Caki2 (cell line): Measurements from ENCODE around the gene TPM2. TPM values are rescaled to one million over a fixed set of nuclear protein-coding genes. Genes with fewer than 3 reads are reported as not detected.
"Not testable (repeated sequence)": the region's sequence is repeated elsewhere in the genome, so short reads cannot be mapped to it uniquely, and the experiment has no call there.

Source experiments
- DNase-seq: peaks from one replicate; pipeline ENCODE4 v3.0.0-alpha.2; 2015; ENCODE audit warnings: low read depth
- in situ Hi-C: cut with HindIII; loops from 2 replicates; pipeline ENCODE4 v1.10.0; 2016; ENCODE audit warnings: low sequenced_read_pairs, low pct_unique_long_range_greater_than_20kb, mixed read lengths
- total RNA-seq: library from RNA; depleted of rRNA; stranded (reverse); fragments of >200 nt; shearing (Covaris generic); gene quantifications from 2 replicates; pipeline ENCODE4 v1.2.3, GENCODE V29; 2014; ENCODE audit warnings: low replicate concordance; rRNA removed

The TPM2 gene
- total RNA-seq, 1 experiment from 2014 or later, result 2.4 TPM

DNA sequence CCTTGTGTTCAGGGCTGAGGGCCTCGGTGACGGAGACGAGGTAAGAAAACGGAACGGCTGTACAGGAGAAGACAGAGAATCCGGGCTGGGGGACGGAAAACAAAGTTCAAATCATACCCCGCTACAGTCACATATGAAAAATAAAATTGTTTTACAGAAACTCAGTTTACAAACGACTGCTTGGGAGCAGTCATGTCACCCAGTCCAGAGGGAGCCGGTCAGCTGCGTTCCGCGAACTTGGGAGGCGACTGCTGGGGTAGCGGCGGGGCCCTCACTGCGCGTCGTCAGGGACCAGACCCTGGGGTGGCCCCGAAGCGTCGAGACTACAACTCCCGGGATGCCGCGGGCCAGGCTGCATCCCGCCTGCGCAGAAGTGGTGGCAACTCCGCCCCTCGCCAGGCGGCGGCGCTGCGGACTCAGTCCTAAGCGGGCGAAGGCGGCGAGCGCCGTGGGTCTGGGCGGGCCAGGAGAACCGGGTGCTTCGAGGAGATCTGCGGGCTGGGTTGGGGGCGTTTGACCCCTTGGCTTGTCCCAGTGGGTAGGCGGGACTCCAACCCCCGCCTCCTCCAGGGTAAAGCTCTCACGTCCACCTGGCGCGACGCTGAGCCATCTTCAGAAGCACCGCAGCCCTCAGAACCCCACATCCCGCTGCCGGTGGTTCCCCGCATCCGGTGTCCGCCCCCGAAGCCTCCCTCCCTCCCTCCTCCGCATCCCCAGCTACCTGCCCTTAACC is 43.0 kb downstream of the TPM2 start:
- peak; percentile 66 for DNase-seq
- in situ Hi-C loops, result no loop called here

DNA sequence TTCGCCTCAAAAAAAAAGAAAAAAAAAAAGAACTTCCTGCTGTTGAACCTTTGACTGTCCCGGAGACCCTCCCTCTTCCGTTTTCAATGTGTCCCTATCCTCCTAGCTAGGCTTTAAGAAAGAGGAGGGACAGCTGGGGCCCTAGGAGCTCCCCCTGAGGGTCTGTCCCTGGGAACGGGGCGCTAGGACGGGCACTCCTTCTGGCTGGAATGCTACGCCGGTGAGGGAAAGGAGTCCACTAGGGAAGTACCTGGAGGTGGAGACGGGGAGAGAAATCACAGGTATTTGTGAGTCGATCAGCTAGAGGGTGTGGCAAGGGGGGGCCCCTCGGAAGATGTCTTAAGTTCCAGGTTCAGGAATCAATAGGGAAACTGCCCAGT is 43.6 kb downstream of the TPM2 start:
- in situ Hi-C loops, result no loop called here
- DNase-seq, result no peak

DNA sequence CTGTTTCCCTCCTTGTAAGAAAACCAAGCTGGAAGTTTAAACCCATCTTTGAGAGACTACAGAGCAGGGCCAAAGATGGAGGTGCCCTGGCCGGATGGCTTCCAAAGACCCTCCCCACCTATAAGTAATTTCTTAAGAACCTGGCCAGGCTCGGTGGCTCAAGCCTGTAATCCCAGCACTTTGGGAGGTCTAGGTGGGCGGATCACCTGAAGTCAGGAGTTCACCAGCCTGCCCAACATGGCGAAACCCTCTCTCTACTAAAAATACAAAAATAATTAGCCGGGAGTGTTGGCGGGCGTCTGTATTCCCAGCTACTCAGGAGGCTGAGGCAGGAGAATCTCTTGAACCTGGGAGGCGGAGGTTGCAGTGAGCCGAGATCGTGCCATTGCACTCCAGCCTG is 44.0 kb downstream of the TPM2 start:
- in situ Hi-C loops, result not testable (repeated sequence)

DNA sequence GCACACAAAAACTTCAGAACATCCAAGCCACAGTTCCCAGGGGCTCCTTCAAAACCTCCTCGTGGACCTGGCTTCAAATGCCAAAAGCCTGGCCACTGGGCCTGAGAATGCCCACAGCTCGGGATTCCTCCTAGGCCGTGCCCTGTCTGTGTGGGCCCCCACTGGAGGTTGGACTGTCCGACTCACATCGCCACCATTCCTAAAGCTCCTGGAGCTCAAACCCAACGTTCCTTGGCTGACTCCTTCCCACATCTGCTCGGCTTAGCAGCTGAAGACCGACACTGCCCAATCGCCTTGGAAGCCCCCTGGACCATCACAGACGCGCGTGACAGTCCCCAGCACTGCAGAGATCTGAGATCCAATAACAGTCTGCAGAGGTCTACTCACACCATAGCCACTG is 46.7 kb downstream of the TPM2 start:
- in situ Hi-C loops, result no loop called here

More for the DNA sequence above, 44.0 kb downstream of the TPM2 start:
- not testable (repeated sequence) for DNase-seq

DNA sequence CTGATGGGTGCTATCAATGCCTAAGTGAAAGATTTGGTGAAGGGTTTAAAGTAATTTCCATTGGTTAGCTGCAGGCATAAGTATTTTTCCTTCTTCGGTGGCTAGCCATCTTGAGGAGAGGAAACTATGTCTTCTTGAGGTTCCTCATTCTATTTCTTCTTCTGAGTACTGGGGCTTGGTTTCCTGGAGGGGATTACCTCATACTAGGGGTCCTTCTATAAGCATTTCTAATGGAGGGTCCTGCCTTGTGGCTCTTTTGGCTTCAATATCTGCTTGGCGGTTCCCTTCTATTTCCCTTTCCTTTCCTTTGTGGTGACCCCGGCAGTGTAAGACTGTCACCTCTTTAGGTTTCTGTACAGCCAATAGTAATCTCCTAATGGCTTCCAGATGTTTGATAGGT is 48.2 kb downstream of the TPM2 start:
- DNase-seq, in situ Hi-C loops: not testable (repeated sequence)

More for the DNA sequence above, 46.7 kb downstream of the TPM2 start:
- no peak for DNase-seq

DNA sequence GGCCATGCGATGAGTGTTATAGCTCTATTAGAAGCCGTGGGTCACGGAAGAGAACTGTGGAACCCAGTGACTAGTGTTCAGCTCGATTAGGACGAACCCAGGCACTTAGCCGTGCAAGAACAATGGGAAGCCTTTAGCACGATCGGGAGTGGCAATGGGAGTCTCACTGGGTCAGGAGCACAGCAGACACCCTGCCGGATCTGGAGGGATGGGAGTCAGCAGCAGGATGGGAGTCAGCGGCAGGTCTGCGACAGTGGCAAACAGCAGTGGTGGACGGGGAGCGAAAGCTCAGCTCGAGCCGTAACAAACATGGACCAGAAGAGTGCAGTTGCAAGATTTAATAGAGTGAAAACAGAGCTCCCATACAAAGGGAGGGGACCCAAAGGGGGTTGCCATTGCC is 49.3 kb downstream of the TPM2 start:
- in situ Hi-C loops, result not testable (repeated sequence)

DNA sequence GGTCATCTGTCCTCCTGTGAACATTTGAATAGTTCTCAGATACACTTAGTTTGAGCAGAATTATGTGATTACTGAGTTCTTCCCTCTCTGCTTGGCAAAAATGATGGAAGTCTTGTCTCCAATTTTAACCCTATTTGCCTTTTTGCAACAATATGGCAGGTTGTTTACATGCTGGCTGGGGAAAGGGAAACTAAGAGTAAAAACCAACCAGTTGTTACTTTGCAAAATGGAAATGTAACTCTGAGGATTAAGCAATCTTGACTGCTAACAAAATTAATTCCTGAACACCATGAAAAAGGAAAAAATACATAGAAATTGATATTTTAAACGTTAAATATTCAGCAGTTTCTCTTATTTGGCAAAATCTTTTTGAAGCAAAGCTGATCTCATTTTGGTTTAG is 50.1 kb downstream of the TPM2 start:
- no peak for DNase-seq
- in situ Hi-C loops, result no loop called here

More for the DNA sequence above, 49.3 kb downstream of the TPM2 start:
- DNase-seq, result not testable (repeated sequence)

DNA sequence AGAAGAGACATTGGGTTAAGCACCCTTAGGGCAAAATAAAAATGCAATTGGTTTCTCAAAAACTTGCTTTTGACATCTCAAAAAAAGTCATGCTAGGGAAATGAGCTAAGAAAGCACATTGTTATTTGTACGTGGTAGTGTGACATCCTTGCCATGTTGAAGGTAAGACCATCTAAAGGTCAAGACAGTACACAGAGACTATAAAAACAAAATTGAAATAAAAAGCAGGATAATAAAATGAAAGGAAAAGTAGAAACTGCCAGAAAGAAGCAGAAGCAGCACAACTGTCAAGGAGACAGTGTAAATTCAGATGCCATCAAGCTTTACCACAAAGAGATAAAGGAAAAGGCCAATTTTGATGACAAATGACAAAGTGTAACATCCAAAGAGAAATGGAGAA is 50.5 kb downstream of the TPM2 start:
- in situ Hi-C loops, DNase-seq: not testable (repeated sequence)

DNA sequence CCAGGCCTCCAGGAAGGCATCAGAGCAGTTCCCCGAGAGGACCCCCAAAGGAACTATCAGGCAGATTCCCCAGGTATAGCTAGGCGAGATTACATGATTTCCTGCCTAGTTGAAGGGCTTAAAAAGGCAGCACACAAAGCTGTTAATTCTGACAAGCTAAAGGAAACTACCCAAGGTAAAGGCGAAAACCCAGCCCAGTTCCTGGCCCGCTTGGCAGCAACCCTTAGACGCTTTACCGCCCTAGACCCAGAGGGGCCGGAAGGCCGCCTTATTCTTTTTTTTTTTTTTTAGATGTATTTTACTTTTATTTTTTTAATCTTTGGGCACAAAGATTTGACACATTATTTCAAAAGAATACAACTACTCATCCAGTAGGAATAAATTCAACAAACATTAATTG is 51.0 kb downstream of the TPM2 start:
- in situ Hi-C loops, DNase-seq: not testable (repeated sequence)

DNA sequence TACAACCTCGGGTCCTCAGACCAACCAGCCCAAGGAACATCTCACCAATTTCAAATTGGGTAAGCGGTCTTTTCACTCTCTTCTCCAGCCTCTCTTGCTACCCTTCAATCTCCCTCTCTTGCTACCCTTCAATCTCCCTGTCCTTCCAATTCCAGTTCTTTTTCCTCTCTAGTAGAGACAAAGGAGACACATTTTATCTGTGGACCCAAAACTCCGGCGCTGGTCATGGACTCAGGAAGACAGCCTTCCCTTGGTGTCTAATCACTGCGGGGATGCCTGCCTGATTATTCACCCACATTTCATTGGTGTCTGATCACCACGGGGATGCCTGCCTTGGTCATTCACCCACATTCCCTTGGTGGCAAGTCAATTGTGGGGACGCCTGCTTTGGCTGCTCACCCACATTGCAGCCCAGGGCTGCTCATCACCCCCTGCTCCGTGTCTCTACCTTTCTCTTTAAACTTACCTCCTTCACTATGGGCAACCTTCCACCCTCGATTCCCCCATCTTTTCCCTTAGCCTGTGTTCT is 52.2 kb downstream of the TPM2 start:
- DNase-seq, in situ Hi-C loops: not testable (repeated sequence)

DNA sequence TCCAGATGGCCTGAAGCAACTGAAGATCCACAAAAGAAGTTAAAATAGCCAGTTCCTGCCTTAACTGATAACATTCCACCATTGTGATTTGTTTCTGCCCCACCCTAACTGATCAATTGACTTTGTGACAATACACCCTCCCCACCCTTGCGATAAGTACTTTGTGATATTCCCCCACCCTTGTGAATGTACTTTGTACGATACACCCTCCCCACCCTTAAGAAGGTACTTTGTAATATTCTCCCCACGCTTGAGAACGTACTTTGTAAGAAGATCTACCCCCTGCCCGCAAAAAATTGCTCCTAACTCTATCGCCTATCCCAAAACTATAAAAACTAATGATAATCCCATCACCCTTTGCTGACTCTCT is 52.9 kb downstream of the TPM2 start:
- in situ Hi-C loops, DNase-seq: not testable (repeated sequence)

DNA sequence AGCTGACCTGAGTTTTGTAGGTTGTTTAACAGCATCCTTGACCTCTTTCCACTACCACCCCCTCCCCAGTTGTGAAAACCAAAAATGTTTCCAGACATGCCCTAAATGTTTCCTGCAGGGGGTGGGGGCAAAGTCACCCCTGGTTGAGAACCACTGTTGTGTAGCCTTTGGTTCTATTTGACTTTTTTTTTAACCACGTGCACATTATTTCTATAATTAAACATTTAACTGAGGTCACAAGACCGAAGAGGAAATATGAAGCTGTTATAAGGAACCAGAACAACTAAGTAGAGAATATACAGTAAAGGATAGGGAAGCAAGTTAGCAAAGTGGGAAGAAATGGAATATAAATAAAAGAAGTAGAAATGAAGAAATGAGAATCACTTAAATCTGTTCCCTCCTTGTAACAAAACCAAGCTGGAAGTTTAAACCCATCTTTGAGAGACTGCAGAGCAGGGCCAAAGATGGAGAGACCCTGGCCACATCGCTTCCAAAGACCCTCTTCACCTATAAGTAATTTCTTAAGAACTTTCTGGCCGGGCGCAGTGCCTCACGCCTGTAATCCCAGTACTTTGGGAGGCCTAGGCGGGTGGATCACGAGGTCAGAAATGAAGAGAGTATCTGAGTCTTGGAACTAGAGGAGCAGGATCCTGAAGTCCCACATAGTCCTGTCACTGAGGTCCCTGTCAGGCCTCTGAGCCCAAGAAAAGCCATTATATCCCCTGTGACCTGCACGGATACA is 53.4 kb downstream of the TPM2 start:
- in situ Hi-C loops, result no loop called here
- no peak for DNase-seq

DNA sequence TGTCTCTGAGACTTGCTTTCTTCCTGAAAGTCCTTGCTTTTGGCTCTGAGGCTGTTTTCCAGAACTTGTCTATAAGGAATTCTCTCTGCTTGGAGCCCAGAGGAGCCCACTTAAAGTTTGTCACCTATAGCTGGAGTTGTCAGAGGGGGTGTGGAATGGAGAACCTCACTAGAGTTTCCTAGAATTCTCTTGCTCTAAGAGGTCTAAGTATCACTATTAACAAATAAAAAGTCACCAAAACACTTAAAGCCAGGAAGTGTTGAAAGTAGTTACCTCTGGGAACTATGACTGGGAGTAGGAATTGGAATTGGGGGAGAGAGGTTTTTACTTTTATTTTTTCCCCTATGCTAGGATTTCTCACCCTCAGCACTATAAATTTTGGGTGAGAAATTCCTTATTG is 54.0 kb downstream of the TPM2 start:
- in situ Hi-C loops, result no loop called here
- DNase-seq, result no peak

Other genes with a start within 250 kb of the TPM2 start
- gene RUSC2, start 199.8 kb downstream of the TPM2 start, total RNA-seq, result 6.1 and 8.2 TPM in 2 replicates
- gene TESK1, start 84.7 kb downstream of the TPM2 start, total RNA-seq, result 2.9 and 3.0 TPM in 2 replicates
- gene CD72, start 71.5 kb downstream of the TPM2 start, total RNA-seq, result 0.12 and 0.68 TPM in 2 replicates
- not detected in 2 replicates for gene SIT1, start 39.0 kb downstream of the TPM2 start, total RNA-seq
- gene RMRP, start 31.9 kb downstream of the TPM2 start, total RNA-seq, result 4,579 and 6,436 TPM in 2 replicates
- 3.5 and 19.6 TPM in 2 replicates for gene CCDC107, start 31.6 kb downstream of the TPM2 start, total RNA-seq
- 7.8 and 10.4 TPM in 2 replicates for gene ARHGEF39, start 24.7 kb downstream of the TPM2 start, total RNA-seq
- gene CA9, start 16.0 kb downstream of the TPM2 start, total RNA-seq, result 0.30 and 11.6 TPM in 2 replicates
- 106 and 122 TPM in 2 replicates for gene TLN1, start 42.3 kb upstream of the TPM2 start, total RNA-seq
- 53.3 and 55.1 TPM in 2 replicates for gene CREB3, start 42.7 kb upstream of the TPM2 start, total RNA-seq
- 17.7 and 24.7 TPM in 2 replicates for gene GBA2, start 59.3 kb upstream of the TPM2 start, total RNA-seq
- 5.7 and 7.4 TPM in 2 replicates for gene RGP1, start 59.4 kb upstream of the TPM2 start, total RNA-seq
- not detected in 2 replicates for gene MSMP, start 64.4 kb upstream of the TPM2 start, total RNA-seq
- gene NPR2, start 101.7 kb upstream of the TPM2 start, total RNA-seq, result 2.0 TPM in 1 of 2 replicates, not detected in the other
- 0.24 TPM in 1 of 2 replicates, not detected in the other for gene SPAG8, start 122.3 kb upstream of the TPM2 start, total RNA-seq
- 21.5 and 75.0 TPM in 2 replicates for gene HINT2, start 125.1 kb upstream of the TPM2 start, total RNA-seq
- not detected in 2 replicates for gene FAM221B, start 138.8 kb upstream of the TPM2 start, total RNA-seq
- gene TMEM8B, start 139.3 kb upstream of the TPM2 start, total RNA-seq, result 0.38 and 1.5 TPM in 2 replicates
- gene OR13J1, start 180.5 kb upstream of the TPM2 start, total RNA-seq, result not detected in 2 replicates
- gene HRCT1, start 216.3 kb upstream of the TPM2 start, total RNA-seq, result 26.7 and 36.7 TPM in 2 replicates
- not detected in 2 replicates for gene SPAAR, start 219.6 kb upstream of the TPM2 start, total RNA-seq